Pulmonary artery endothelial cell (primary cell): ENCODE measurements around the gene ACADS. TPM values are rescaled to one million over a fixed set of nuclear protein-coding genes. Genes with fewer than 3 reads are reported as not detected.

Source experiments
- DNase-seq: peaks from one replicate; pipeline ENCODE4 v3.0.0-alpha.2; 2011; ENCODE audit warnings: low read depth, low spot score
- total RNA-seq: library from RNA; depleted of rRNA; stranded (reverse); fragments of >200 nt; gene quantifications from 2 replicates; pipeline ENCODE4 v1.2.3, GENCODE V29; 2014

The ACADS gene
- total RNA-seq, 1 donor from 2014 or later: 17.9 TPM

DNA sequence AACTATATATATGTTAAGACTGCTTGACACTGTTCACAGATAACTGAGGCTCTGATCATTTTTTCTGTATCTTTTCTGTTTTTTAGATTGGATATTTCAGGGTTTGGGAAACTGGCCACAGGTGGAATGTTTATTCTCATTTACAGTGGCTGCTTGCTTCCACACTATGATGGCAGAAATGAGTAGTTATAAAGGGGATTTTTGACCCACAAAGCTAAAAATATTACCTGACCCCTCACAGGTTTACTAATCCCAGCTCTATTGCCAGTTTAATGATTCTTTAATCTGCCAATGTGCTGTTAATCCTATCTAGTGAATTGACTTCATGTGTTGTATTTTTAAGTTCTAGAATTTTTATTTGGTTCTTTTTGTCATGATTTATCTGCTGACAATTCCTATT, 29.6 kb downstream of the ACADS start:
- DNase-seq: no peak

DNA sequence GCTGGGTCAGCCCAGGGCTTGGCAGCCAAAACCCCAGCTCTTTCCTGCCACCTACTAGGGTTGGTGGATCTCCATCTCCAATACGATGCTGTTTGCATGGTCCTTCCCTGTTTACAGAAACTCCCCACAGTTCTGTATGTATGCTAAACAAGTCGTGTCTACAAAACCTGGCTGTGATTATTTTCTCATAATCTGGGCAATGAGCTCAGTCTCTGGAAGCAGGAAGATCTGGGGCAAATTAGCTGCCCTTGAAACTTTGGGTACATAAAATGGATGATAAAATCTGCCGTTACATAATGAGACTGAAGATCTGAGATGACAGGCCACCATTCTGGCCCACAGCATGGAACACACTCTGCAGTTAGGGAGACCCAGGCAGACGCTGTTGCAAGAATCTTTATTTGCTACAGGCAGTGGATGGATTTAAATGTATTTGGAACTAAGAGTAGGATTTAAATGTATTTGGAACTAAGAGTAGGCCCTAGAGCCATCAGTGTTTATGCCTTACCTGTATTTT, 31.7 kb downstream of the ACADS start:
- no peak for DNase-seq

GRCh38 chr12:120757949-120758348, 32.3 kb downstream of the ACADS start:
- DNase-seq: no peak

DNA sequence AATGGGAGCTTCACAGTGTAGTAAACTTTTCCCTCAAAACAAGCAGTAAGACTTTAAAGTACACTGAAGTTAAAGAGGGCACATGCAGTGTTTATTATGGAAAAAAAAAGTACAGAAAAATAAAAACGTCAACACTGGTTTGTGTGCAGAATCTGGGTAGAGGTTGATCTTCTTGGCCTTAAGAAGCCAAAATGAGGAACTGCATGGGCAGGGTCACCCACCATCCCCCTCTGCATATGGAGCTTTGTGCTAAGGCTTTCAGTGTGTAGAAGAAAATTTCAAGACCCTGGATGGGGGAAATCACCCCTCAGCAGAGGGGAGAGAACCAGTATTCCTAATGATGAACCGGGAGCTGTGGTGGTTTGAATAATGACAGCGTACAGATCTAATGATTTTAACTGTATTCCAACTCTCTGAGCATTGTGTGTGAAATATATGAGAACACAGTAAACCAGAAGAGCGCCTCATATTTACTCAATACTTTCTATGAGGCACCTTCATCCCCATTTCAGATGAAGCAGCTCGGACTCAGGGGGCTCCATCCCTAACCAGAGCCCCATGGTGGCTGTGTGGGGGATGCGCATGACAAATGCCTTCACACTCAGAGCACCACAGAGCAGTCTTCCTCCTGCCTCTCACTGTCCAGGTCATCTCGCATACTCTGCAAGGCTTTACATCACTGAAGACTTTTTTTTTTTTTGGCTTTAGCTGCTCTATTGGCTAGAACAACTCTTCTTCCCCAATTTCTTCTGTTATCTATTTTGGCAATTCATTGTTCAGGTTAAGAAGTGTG, 33.4 kb downstream of the ACADS start:
- DNase-seq: no peak

GRCh38 chr12:120759591-120760348, 34.1 kb downstream of the ACADS start:
- no peak for DNase-seq

DNA sequence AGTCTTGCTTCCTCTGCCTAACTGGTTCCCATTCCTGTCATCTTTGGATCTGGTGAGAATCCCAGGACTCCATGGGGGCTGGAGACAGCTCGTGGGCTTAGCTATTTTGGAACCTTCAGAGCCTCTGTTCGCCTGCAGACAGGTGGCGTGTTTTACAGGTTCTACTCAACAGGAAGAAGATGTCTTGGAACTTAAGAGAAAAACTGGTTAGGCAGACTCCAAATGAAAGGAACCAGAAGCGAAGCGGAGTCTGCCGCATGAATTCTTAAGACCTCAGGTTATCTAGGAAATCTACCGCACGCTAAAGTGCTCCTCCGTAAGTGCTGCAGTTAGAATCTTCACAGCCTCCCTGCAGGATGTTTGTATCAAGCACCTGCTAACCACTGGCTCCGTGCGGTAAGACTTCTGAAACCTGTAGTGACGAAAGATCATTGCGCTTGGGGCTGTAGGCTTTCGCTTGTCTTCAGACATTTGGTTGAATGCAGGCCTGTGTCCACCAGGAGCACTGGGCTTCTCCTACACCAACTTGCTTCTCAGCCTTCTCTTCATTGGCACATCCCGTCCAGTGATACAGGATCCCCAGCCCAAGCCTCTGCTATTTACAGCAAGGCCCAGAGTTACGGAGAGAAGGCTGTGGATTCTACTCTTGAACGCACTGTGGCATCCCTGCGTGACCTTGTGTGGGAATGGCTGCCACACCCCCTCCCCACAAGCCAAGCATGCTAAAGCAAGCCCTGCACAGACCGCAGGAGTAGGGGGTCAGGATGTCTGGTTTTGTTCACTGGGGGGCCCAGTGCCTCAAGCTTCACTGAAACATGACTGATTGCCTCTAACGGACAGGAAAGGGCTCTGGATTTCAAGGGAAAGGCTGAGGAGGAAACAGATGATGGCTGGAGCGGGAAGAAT, 35.0 kb downstream of the ACADS start:
- DNase-seq: no peak

DNA sequence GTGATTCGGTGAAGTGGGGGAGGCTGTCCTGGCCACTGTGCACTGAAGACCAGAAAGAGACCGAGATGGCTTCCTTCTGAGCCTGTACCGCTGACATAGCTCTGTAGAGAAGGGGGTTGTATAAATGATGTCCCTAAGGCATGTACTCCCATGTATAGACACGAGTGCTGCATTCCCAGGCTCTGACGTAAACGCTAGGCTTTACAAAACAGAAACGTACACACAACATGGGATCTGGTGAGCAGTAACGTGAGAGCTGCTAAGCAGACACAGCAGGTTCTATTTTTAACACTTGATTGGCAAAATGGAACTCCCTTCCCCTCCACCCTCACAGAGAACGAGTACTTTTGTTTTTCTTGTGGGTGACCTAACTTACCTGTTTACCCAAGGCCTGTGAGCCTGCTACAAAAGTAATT, 35.9 kb downstream of the ACADS start:
- no peak for DNase-seq

- DNase-seq: no peak
These were observed 36.5 kb downstream of the ACADS start for GRCh38 chr12:120762086-120762485.

DNA sequence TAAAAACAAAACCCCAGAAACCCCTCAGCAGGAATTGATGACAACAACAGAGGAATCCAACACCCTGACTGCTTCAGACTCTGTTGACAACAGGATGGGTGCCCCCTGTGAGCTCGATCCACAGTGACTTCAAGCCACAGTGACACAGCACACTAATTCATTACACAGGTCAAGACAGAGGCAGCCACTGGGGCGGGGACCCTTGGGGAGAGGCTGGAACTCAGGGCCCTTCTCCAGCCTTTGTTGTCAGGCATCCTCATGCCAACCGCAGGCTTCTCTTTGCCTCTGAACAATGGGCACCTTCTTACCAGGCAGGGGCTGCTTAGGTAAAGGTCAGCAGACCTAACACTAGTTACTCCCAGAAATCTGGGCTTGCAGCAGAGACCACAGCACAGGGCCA, 37.6 kb downstream of the ACADS start:
- DNase-seq: no peak

DNA sequence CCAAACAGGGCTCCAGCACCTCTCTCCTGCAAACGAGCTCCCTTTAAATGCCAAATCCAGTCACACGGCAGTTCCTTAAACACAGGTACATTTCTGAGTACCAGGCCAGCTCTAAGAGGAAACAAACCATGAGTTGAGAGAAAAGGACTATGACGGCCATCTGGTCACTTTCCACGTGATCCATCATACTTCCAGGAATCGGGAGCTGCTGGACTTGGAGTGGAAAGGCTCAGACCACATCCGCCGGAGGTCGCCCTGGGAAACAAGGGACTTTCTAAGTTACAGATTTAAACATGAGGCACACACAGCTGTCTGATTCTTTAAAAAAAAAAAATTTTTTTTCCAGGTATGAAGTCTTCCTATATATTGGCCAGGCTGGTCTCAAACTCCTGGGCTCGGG, 39.2 kb downstream of the ACADS start:
- no peak for DNase-seq

GRCh38 chr12:120766566-120766965, 40.9 kb downstream of the ACADS start:
- DNase-seq: no peak

DNA sequence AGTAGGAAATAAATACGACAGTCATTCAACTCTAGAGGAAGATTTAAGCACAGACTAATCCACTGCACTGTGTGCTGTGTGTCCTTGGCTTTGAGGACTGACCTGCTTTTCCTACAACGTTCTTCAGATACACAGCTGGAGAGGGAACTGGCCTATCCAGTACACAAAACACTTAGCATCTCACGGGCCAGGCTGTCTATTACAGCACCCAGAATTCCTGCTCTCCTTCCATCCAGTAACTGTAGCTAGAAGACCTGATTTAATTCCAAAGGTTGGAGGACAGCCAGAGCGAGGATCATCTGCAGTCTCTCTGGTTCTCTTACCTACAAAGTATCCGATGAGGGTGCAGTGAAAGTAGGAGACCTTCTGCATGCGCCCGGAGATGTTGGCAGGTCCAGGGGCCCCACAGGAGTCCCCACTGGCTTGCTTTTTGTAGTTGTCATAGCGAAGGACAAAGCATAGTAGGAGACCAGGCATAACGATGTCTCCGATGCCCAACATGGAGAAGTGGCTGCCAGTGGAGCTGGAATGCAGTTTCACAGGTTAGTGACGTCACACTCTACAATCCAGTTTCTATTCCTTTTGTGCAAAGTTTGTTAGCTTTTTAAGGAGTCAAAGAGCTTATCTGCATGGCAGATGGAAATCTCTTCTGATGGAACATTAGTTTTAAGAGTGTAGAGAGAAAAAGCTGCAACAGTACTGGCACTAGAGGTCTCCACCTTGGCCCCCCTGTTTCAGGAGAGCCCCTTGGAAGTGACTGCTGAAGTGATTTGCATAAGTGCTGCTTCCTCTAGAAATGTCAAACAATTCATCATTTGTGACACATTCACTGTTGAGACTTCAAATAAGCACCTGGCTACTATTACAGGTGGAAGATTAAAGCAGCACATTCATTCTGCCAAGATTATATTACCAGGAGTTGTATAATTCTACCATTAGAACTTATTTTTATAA, 41.7 kb downstream of the ACADS start:
- no peak for DNase-seq

DNA sequence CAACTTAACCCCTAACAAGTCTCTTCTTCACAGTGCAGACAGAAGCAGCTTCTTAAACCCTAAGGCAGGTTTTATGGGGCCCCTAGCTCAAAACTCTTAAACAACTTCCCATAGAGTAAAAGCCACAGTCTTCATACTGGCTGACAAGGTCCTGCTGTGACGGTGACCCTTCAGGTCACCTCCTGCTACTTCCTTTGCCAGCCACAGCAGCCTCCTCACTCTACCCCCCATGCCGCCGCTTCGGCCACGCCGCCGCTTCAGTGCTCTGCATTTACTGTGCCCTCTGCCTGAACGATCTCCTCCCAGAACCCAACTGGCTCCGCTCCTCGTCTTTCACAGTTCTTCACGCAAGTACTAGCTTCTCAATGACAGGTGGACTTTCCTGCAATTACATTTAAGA, 45.5 kb downstream of the ACADS start:
- DNase-seq: no peak

GRCh38 chr12:120774169-120774916, 48.7 kb downstream of the ACADS start:
- no peak for DNase-seq

DNA sequence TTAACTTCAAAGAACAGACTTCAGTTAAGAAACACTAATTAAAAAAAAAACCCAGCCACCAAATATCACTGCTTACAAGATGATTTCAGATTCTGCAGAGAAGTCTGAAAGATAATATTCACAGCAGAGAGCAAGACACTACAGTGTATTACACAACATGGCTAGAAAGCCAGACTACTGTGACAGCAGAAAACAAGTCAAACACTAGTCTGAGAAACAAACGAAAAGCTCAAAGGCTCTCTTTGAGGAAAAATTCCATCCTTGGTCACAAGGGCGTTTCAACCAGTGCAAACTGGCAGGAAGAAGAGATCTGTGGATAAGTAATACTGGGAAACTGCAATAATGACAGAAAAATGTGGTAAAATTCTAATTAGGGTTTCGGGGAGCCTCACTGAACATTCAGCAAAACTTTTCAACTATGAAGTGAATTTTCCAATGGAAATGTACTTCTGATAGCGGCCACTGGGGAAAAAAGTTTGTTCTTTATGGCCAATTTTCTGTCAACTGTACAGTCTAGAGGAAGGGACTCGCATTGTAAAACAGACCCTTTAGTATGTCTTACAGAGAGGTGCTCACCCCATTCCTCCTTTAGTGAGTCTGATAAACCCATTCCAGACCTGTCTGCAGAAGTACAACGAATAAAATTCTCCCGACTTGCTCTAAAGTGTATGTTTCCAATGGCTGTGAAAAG, 50.4 kb downstream of the ACADS start:
- DNase-seq: no peak

GRCh38 chr12:120783197-120783596, 57.6 kb downstream of the ACADS start:
- DNase-seq: peak; percentile 85

DNA sequence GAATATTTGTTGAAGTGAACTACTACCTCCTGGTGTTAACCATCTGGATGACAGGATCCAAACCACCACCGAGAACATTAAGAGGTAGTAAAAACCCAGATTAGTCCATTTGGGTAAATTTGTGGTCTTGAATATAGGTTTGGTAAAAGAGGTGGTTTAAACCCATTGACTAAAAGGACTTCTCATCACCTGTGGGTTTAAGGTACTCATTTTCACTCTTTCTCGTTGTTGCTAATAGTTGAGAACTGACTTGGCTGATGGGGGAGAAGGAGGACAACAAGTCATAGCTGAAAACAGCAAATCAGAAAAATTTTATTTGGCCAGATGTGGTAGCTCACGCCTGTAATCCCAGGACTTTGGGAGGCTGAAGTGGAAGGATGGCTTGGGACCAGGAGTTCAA, 59.2 kb downstream of the ACADS start:
- DNase-seq: no peak

- no peak for DNase-seq
These were observed 62.3 kb downstream of the ACADS start for GRCh38 chr12:120787889-120788288.
